OCI-LY1 (cell line): Measurements from ENCODE around the gene CARD11.

Source experiments
- H2AFZ ChIP-seq: fragments of 200-600 bp; sonication (generic), shearing (Covaris generic); 2 replicates; pipeline ENCODE4 v1.6.0; 2014; ENCODE audit warnings: antibody characterized with exemption, mild to moderate bottlenecking, low read length
- H3F3A ChIP-seq: fragments of 200-600 bp; sonication (generic), shearing (Covaris generic); 2 replicates; pipeline ENCODE4 v1.6.0; 2014; ENCODE audit warnings: mild to moderate bottlenecking, antibody characterized with exemption, low read length, moderate library complexity; ENCODE audit not compliant: insufficient read depth
- H3K27ac ChIP-seq: fragments of 200-600 bp; sonication (generic); 2 replicates; pipeline ENCODE4 v1.5.1; 2014; ENCODE audit warnings: low read length, mixed run types, mild to moderate bottlenecking, low read depth; ENCODE audit not compliant: poor library complexity, severe bottlenecking
- H3K27me3 ChIP-seq: fragments of 200-600 bp; sonication (generic); 2 replicates; pipeline ENCODE4 v1.6.0; 2014; ENCODE audit warnings: antibody characterized with exemption, mild to moderate bottlenecking, low read length, moderate library complexity; ENCODE audit not compliant: insufficient read depth
- H3K36me3 ChIP-seq: fragments of 200-600 bp; sonication (generic); 2 replicates; pipeline ENCODE4 v1.6.1; 2014; ENCODE audit warnings: mild to moderate bottlenecking, antibody characterized with exemption, low read length, moderate library complexity, mixed read lengths; ENCODE audit not compliant: insufficient read depth
- H3K4me1 ChIP-seq: fragments of 200-600 bp; sonication (generic); 2 replicates; pipeline ENCODE4 v1.5.1; 2014; ENCODE audit warnings: mild to moderate bottlenecking, low read length, moderate library complexity; ENCODE audit not compliant: insufficient read depth, severe bottlenecking
- H3K4me2 ChIP-seq: fragments of 200-600 bp; sonication (generic), shearing (Covaris generic); 2 replicates; pipeline ENCODE4 v1.6.1; 2014; ENCODE audit warnings: low read length
- H3K4me3 ChIP-seq: fragments of 200-600 bp; sonication (generic); 2 replicates; pipeline ENCODE4 v1.5.1; 2014; ENCODE audit warnings: low read length, low read depth, mild to moderate bottlenecking, mixed read lengths; ENCODE audit not compliant: poor library complexity, severe bottlenecking
- H3K79me2 ChIP-seq: fragments of 200-600 bp; shearing (Covaris generic); 2 replicates; pipeline ENCODE4 v1.6.1; 2016; ENCODE audit warnings: mixed run types, low read length, mixed read lengths; ENCODE audit not compliant: insufficient read depth
- H3K9ac ChIP-seq: fragments of 200-600 bp; sonication (generic), shearing (Covaris generic); 2 replicates; pipeline ENCODE4 v1.6.1; 2014; ENCODE audit warnings: mild to moderate bottlenecking, low read length, mixed read lengths
- H3K9me2 ChIP-seq: fragments of 200-600 bp; sonication (generic), shearing (Covaris generic); 2 replicates; pipeline ENCODE4 v1.6.1; 2014; ENCODE audit warnings: low read depth, mild to moderate bottlenecking, low read length, mixed read lengths
- H3K9me3 ChIP-seq: fragments of 200-600 bp; shearing (Covaris generic); 2 replicates; pipeline ENCODE4 v1.6.1; 2014; ENCODE audit warnings: low read length, mixed read lengths
- H4K20me1 ChIP-seq: fragments of 200-600 bp; sonication (generic), shearing (Covaris generic); 2 replicates; pipeline ENCODE4 v1.6.0; 2016; ENCODE audit warnings: mild to moderate bottlenecking, low read length; ENCODE audit not compliant: insufficient read depth
- CTCF ChIP-seq: fragments of 200-600 bp; sonication (generic), shearing (Covaris generic); IDR thresholded peaks from 2 replicates; pipeline ENCODE4 v1.5.1; 2017; ENCODE audit warnings: mild to moderate bottlenecking, antibody characterized with exemption, low read length, moderate library complexity, mixed read lengths
- EZH2 ChIP-seq: fragments of 200-600 bp; sonication (generic), shearing (Covaris generic); IDR thresholded peaks from 2 replicates; pipeline ENCODE4 v1.8.0; 2017; ENCODE audit warnings: borderline replicate concordance, mixed run types, mild to moderate bottlenecking, antibody characterized with exemption, low read length, moderate library complexity, mixed read lengths

Gene CARD11

DNA sequence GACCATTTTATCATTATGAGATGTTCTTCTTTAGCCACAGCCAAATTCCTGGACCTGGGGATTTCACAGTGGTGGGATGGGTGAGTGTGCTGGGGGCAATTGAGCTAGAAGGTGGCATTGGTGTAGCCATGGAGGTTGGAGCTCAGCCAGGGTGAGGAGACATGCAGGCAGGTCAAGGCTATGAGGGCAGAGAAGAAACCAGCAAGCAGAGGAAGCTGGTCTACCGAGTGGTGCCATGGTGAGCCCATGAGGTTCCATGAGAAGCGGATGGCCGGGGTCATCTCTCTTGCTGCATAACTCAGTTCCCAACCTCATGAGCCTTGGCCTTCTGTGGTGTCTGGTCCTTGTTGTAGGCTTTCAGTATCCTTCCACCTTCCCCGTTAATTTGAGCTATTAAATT lies 91.4 kb downstream of the CARD11 start:
- H3K9ac ChIP-seq = no peak overlapping the region

DNA sequence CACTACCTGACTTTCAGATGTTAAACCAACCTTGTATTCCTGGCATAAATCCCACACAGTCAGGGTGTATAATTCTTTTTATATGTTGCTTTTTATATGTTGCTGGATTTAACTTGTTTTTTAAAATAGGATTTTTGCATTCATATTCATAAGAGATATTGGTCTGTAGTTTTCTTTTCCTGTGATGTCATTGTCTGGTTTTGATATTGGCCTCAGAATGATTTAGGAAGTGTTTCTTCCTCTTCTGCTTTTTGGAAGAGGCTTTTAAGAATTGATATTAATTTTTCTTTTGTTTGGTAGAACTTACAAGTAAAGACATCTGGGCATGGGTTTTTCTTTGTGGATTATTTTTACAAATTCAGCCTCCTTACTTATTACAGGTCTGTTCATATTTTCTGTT lies 93.1 kb downstream of the CARD11 start:
- H3K27ac ChIP-seq = no peak overlapping the region
- peaks cover 11% of the 10 kb centered on the region for H3K9me3 ChIP-seq
- H3K4me3 ChIP-seq = no peak overlapping the region
- no peak overlapping the region for H3K9ac ChIP-seq
- TF ChIP-seq EZH2 (no peak), CTCF (no peak)
- H3K36me3 ChIP-seq = peaks cover 40% of the 10 kb centered on the region
- H3K4me1 ChIP-seq = peaks cover 7% of the 10 kb centered on the region
- H4K20me1 ChIP-seq = no peaks in the 10 kb centered on the region
- H3K79me2 ChIP-seq = no peaks in the 10 kb centered on the region
- H3F3A ChIP-seq = no peaks in the 10 kb centered on the region
- H3K27me3 ChIP-seq = no peaks in the 10 kb centered on the region
- H2AFZ ChIP-seq = no peak overlapping the region
- no peak overlapping the region for H3K4me2 ChIP-seq
- H3K9me2 ChIP-seq = no peaks in the 10 kb centered on the region

More for the DNA sequence above, 91.4 kb downstream of the CARD11 start:
- Histone ChIP-seq H3K27ac (no peak overlapping the region), H3K4me3 (no peak overlapping the region), H3K4me2 (no peak overlapping the region), H4K20me1 (no peaks in the 10 kb centered on the region), H3F3A (no peaks in the 10 kb centered on the region), H3K9me2 (no peaks in the 10 kb centered on the region), H3K4me1 (peaks cover 7% of the 10 kb centered on the region), H3K36me3 (peaks cover 41% of the 10 kb centered on the region), H3K9me3 (peaks cover 11% of the 10 kb centered on the region), H3K27me3 (no peaks in the 10 kb centered on the region), H3K79me2 (no peaks in the 10 kb centered on the region), H2AFZ (no peak overlapping the region)
- no peak for TF ChIP-seq EZH2
- no peak for TF ChIP-seq CTCF

GRCh38 chr7:2948749-2949148 lies 94.9 kb downstream of the CARD11 start:
- Histone ChIP-seq H3K4me3 (no peak overlapping the region), H3K4me1 (no peaks in the 10 kb centered on the region), H3K36me3 (peaks cover 48% of the 10 kb centered on the region), H4K20me1 (no peaks in the 10 kb centered on the region), H3K79me2 (no peaks in the 10 kb centered on the region), H3K9me3 (peaks cover 11% of the 10 kb centered on the region), H2AFZ (no peak overlapping the region), H3F3A (no peaks in the 10 kb centered on the region), H3K27ac (no peak overlapping the region), H3K9ac (no peak overlapping the region), H3K9me2 (no peaks in the 10 kb centered on the region), H3K4me2 (no peak overlapping the region), H3K27me3 (no peaks in the 10 kb centered on the region)
- TF ChIP-seq CTCF = no peak
- TF ChIP-seq EZH2 = no peak
